ENCODE results near the gene DEFB131B. TPM values are rescaled to one million over a fixed set of nuclear protein-coding genes. Genes with fewer than 3 reads are reported as not detected.
"Not testable (repeated sequence)": the region's sequence is repeated elsewhere in the genome, so short reads cannot be mapped to it uniquely, and the experiment has no call there.

DEFB131B gene
- total RNA-seq: not detected
- polyA plus RNA-seq: not detected
- long read RNA-seq, donor 1: 0 reads
- long read RNA-seq, donor 2: 0 reads
- long read RNA-seq, donor 3: 0 reads

- WGBS, 3 donors: 79 to 83% (median 82%) methylated on average over 1 of the region's 1 CpG
- H3K4me1 ChIP-seq (ENCODE audit: insufficient read depth); H3K27ac ChIP-seq; H3K36me3 ChIP-seq; H3K27me3 ChIP-seq; H3K4me3 ChIP-seq; H3K9me3 ChIP-seq; intact Hi-C loops (cut with DNase I); DNase-seq: not testable (repeated sequence)
Observed at GRCh38 chr11:71878059-71878458, at the start of gene DEFB131B. TSS of gene DEFB131B (plus strand) at chr11:71878453. CDS start at chr11:71878453, 0 bp downstream.

GRCh38 chr11:71829247-71829646 lies 49.0 kb upstream of the DEFB131B start:
- DNase-seq; H3K9me3 ChIP-seq; H3K36me3 ChIP-seq; H3K27ac ChIP-seq; H3K4me1 ChIP-seq (ENCODE audit: insufficient read depth); intact Hi-C loops (cut with DNase I); H3K27me3 ChIP-seq; H3K4me3 ChIP-seq: not testable (repeated sequence)
- WGBS, 3 donors: 93 to 97% (median 94%) methylated on average over 3 of the region's 3 CpGs

- H3K36me3 ChIP-seq; DNase-seq; H3K9me3 ChIP-seq; intact Hi-C loops (cut with DNase I); H3K4me1 ChIP-seq (ENCODE audit: insufficient read depth); H3K27ac ChIP-seq; H3K4me3 ChIP-seq; H3K27me3 ChIP-seq: not testable (repeated sequence)
- WGBS, 3 donors: 88 to 93% (median 92%) methylated on average over 3 of the region's 3 CpGs
Observed at GRCh38 chr11:71829686-71830085, 48.6 kb upstream of the DEFB131B start.

GRCh38 chr11:71832811-71833210 lies 45.4 kb upstream of the DEFB131B start, which contains the start of gene DEFB108B:
TSS of gene DEFB108B (plus strand) at chr11:71833200. CDS start at chr11:71833200, 0 bp downstream.
- intact Hi-C loops (cut with DNase I); H3K4me1 ChIP-seq (ENCODE audit: insufficient read depth); H3K9me3 ChIP-seq; H3K4me3 ChIP-seq; DNase-seq; H3K36me3 ChIP-seq; H3K27ac ChIP-seq; H3K27me3 ChIP-seq: not testable (repeated sequence)
- 0 to 12% (median 0%) methylated on average over 1 of the region's 1 CpG for WGBS, 3 donors

- H3K4me1 ChIP-seq (ENCODE audit: insufficient read depth); H3K9me3 ChIP-seq; H3K4me3 ChIP-seq; intact Hi-C loops (cut with DNase I); H3K27me3 ChIP-seq; H3K27ac ChIP-seq; DNase-seq; H3K36me3 ChIP-seq: not testable (repeated sequence)
- 83 to 88% (median 87%) methylated on average over 6 of the region's 6 CpGs for WGBS, 3 donors
Observed at GRCh38 chr11:71842720-71843119, 35.5 kb upstream of the DEFB131B start.

GRCh38 chr11:71843355-71843754 lies 34.9 kb upstream of the DEFB131B start:
- DNase-seq; intact Hi-C loops (cut with DNase I); H3K27me3 ChIP-seq; H3K4me3 ChIP-seq; H3K36me3 ChIP-seq; H3K27ac ChIP-seq; H3K4me1 ChIP-seq (ENCODE audit: insufficient read depth); H3K9me3 ChIP-seq: not testable (repeated sequence)
- 94 to 96% (median 95%) methylated on average over 4 of the region's 4 CpGs for WGBS, 3 donors

GRCh38 chr11:71843858-71844257 lies 34.4 kb upstream of the DEFB131B start:
- no peak for TF ChIP-seq POLR2A (IDR thresholded peaks at IDR 0.05)
- no peak for TF ChIP-seq CTCF (IDR thresholded peaks at IDR 0.05)
- TF ChIP-seq EP300 (IDR thresholded peaks at IDR 0.05): no peak
- H3K36me3 ChIP-seq: no peaks in the 10 kb centered on the region
- no peaks in the 10 kb centered on the region for H3K27me3 ChIP-seq
- no peak overlapping the region for H3K27ac ChIP-seq
- WGBS, 3 donors: 68 to 83% (median 74%) methylated on average over 15 of the region's 15 CpGs
- no peak for DNase-seq
- H3K4me1 ChIP-seq (ENCODE audit: insufficient read depth): no peaks in the 10 kb centered on the region
- intact Hi-C loops (cut with DNase I): no loop called here
- peaks cover 0 to 3% of the 10 kb centered on the region in 2 donors for H3K9me3 ChIP-seq
- no peak overlapping the region for H3K4me3 ChIP-seq

- 94 to 95% (median 95%) methylated on average over 2 of the region's 2 CpGs for WGBS, 3 donors
- H3K4me1 ChIP-seq (ENCODE audit: insufficient read depth); H3K9me3 ChIP-seq; H3K4me3 ChIP-seq; H3K27me3 ChIP-seq; DNase-seq; H3K36me3 ChIP-seq; intact Hi-C loops (cut with DNase I); H3K27ac ChIP-seq: not testable (repeated sequence)
Observed at GRCh38 chr11:71853895-71854294, 24.4 kb upstream of the DEFB131B start.

- H3K36me3 ChIP-seq; H3K4me3 ChIP-seq; H3K4me1 ChIP-seq (ENCODE audit: insufficient read depth); H3K27me3 ChIP-seq; H3K9me3 ChIP-seq; intact Hi-C loops (cut with DNase I); DNase-seq; H3K27ac ChIP-seq: not testable (repeated sequence)
- WGBS, 3 donors: 61 to 74% (median 70%) methylated on average over 2 of the region's 2 CpGs
Observed at GRCh38 chr11:71855880-71856279, 22.4 kb upstream of the DEFB131B start.

GRCh38 chr11:71860835-71861234 lies 17.4 kb upstream of the DEFB131B start:
- H3K4me3 ChIP-seq; DNase-seq; H3K27me3 ChIP-seq; H3K4me1 ChIP-seq (ENCODE audit: insufficient read depth); intact Hi-C loops (cut with DNase I); H3K9me3 ChIP-seq; H3K27ac ChIP-seq; H3K36me3 ChIP-seq: not testable (repeated sequence)
- WGBS, 3 donors: 96 to 97% (median 97%) methylated on average over 3 of the region's 3 CpGs

- 70 to 77% (median 72%) methylated on average over 3 of the region's 3 CpGs for WGBS, 3 donors
- intact Hi-C loops (cut with DNase I): not testable (repeated sequence)
Observed at GRCh38 chr11:71863978-71864627, 14.2 kb upstream of the DEFB131B start.

More at GRCh38 chr11:71863978-71864627, 14.2 kb upstream of the DEFB131B start:
- not testable (repeated sequence) for H3K36me3 ChIP-seq; H3K27ac ChIP-seq; H3K4me1 ChIP-seq (ENCODE audit: insufficient read depth); DNase-seq; H3K9me3 ChIP-seq; H3K4me3 ChIP-seq; H3K27me3 ChIP-seq
